HepG2 (cell line): ENCODE results near the gene SHPK.

Experiments used
- CHD4 ChIP-seq: fragments of 200-600 bp; sonication (generic); IDR thresholded peaks from 2 replicates; pipeline ENCODE4 v1.7.0; 2017; ENCODE audit warnings: mild to moderate bottlenecking, low read length, borderline replicate concordance
- NFRKB ChIP-seq: fragments of 450-650 bp; IDR thresholded peaks from 2 replicates; pipeline ENCODE4 v1.6.1; 2017
- ZFX ChIP-seq: sonication (generic); formaldehyde crosslinking; IDR thresholded peaks from 2 replicates; pipeline ENCODE4 v1.4.0; 2020; ENCODE audit warnings: mild to moderate bottlenecking, low read depth, missing genetic modification reagents, moderate library complexity
- ZNF773 ChIP-seq: sonication (generic); formaldehyde crosslinking; IDR thresholded peaks from 2 replicates; pipeline ENCODE4 v1.4.0; 2020; ENCODE audit warnings: missing genetic modification reagents, borderline replicate concordance
- TF ChIP-seq, protein P1 (sequence below): sonication (generic); formaldehyde crosslinking; IDR thresholded peaks from 2 replicates; pipeline ENCODE4 v1.5.0; 2020; ENCODE audit warnings: mild to moderate bottlenecking, missing genetic modification reagents, moderate library complexity

DNA sequence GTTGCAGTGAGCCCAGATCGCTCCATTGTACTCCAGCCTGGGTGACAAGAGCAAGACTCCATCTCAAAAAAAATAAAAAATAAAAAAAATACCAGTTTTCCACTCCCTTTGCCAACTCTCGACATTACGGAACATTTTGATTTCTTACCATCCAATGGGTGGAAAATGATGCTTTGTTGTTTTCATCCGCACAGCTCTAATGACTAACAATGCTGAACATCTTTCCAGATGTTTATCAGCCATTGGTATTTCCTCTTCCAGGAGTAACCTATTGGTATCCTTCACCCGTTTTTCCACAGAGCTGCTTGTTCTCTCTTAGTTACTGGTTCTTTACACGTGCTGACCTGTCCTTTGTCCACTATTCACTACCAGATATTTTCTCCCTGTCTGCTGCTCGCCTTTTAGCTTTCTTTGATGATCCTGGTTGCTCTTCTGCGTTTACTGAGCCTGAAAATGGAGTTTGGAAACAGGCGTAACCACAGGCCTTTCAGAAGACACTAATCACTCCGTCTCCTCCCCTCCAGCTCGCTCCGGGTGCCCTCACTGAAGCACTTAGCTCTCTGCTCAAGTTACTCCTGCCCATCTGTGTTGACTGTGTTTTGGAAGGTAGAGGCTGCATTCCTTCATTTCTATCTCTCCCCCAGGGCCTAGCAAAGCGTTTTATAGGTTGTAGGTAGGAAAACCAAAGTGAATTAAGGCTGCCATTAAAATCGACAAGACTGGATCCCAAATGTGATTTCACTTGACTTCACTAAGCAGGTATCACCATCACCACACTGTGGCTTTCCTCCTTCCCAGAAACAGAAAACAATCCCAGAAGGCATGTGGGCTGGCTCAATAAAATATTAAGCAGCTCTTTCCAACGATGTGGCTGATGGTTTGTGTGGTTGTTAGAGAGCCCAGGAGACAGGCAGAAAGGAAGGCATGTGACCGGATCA, 8.9 kb downstream of the SHPK start:
- TF ChIP-seq, protein P1, sequence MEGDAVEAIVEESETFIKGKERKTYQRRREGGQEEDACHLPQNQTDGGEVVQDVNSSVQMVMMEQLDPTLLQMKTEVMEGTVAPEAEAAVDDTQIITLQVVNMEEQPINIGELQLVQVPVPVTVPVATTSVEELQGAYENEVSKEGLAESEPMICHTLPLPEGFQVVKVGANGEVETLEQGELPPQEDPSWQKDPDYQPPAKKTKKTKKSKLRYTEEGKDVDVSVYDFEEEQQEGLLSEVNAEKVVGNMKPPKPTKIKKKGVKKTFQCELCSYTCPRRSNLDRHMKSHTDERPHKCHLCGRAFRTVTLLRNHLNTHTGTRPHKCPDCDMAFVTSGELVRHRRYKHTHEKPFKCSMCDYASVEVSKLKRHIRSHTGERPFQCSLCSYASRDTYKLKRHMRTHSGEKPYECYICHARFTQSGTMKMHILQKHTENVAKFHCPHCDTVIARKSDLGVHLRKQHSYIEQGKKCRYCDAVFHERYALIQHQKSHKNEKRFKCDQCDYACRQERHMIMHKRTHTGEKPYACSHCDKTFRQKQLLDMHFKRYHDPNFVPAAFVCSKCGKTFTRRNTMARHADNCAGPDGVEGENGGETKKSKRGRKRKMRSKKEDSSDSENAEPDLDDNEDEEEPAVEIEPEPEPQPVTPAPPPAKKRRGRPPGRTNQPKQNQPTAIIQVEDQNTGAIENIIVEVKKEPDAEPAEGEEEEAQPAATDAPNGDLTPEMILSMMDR (CRISPR knock-in tag) = no peak
- TF ChIP-seq ZNF773 (no peak), ZFX (CRISPR knock-in tag) (no peak), NFRKB (no peak), CHD4 (no peak)
